Ramos (cell line): ENCODE measurements around the gene CAPN3.

Source experiments
- in situ Hi-C: fragments of 300-500 bp; cut with MboI; formaldehyde crosslinking; loops from one replicate; pipeline ENCODE4 v1.14.3; 2022; ENCODE audit warnings: low sequenced_read_pairs; ENCODE audit not compliant: unreplicated experiment

Gene CAPN3

DNA sequence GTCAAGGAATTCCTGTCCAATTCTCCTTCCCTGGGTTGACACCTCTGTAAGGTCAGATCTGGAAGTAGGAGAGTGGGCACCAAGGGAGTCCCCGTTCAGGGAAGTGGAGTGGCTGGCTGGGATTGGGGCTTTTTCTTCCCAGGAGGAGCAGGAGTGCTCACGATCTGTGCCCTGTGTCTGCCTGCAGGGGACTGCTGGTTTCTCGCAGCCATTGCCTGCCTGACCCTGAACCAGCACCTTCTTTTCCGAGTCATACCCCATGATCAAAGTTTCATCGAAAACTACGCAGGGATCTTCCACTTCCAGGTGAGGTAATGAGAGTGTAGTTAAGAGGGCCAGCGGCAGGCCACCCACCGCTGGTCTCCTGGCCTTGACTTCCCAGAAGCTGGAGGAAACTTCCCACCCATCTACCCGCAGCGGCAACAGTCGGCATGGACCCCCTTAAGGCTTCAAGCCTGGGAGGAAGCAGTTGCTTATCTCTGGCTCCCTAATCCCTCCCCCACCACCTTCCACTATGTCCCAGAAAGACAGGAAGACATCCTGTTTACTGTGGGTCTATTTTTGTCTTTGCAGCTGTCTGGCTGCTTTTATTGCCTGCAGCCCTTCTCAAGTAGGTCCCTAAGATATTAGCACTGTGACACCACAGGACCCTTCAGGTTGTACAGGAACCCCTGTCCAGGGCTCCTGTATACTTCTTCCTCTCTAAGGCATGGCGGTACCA, 26.8 kb downstream of the CAPN3 start:
- in situ Hi-C loops: no loop called here

- in situ Hi-C loops: no loop called here
Measured at GRCh38 chr15:42387603-42388002, 28.3 kb downstream of the CAPN3 start.

GRCh38 chr15:42392309-42393024, 33.2 kb downstream of the CAPN3 start:
- in situ Hi-C loops: no loop called here

DNA sequence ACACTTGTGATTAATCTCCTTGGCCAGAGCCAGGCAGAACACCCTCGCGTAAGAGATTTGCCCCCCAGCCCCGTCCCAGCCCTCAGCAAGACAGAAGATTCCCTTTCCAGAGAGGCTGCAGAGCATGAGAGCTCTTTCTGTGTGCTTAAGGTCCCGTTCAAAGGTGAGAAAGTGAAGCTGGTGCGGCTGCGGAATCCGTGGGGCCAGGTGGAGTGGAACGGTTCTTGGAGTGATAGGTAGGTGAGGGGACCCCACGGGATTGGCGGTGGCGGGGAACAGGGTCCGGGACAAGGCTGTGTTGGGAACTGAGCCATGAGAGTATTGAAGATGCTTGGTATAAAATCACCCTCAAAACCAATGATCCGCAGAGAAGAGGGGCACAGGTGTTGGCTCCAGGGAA, 34.8 kb downstream of the CAPN3 start:
- in situ Hi-C loops: no loop called here

GRCh38 chr15:42395838-42396237, 36.5 kb downstream of the CAPN3 start:
- in situ Hi-C loops: no loop called here

DNA sequence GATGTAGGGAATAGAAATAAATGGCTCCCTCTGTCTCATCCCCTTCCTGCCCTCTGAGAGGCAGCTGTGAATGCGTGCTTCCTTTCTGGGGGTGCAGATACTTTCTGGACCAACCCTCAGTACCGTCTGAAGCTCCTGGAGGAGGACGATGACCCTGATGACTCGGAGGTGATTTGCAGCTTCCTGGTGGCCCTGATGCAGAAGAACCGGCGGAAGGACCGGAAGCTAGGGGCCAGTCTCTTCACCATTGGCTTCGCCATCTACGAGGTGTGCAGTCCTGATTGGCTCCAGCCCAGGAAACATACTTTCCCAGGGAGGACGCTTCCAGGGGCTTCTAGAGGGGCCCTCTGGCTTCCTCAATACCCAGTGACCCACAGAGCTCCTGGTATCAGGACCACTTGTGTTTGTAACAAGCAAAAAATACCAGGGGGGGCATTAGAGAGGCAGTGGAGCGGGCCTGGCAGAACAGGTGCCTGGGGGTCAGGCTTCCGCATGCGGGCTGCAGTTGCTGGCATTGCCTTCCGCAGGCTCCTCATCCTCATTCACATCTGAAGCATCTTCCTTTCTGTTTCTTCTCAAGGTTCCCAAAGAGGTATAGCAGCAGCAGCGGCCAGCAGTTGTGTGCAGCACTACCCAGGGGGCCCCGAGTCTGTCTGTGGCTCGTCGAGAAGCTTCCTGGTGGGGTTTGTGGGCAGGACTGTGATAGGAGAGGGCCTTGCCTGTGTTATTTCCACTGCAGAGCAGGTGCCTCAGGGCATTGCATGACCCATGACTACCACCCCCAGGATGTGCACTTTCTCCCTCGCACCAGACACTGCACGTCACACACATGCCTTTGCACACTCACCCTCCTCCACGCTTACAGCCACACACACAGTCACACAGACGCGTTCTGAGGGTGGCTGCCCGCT, 42.5 kb downstream of the CAPN3 start:
- in situ Hi-C loops: no loop called here

DNA sequence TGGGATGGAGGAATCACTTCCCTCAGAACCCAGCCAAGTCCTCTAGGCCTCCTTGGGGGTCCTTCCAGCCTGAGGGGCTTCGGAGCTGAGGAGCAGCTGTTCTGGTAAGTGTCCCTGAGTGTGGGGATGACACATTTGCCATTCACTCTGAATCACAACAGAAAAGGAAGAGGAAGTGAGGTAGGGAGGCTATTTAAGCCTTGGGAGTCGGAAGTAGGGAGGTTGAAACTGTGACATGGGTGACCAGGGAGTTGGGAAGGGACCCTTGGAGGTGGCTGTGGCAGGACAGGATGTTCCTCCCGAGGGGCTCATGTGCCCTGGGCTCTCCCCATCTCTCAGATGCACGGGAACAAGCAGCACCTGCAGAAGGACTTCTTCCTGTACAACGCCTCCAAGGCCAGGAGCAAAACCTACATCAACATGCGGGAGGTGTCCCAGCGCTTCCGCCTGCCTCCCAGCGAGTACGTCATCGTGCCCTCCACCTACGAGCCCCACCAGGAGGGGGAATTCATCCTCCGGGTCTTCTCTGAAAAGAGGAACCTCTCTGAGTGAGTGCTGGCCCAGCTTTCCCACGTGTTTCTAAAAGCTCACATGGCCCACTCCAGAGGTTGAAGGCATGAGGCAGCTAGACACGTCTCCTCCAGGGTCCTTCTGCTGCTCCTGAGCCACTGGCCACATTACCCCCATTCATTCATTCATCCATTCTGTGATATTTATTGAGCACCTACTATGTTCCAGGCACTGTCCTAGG, 43.3 kb downstream of the CAPN3 start:
- in situ Hi-C loops: no loop called here

DNA sequence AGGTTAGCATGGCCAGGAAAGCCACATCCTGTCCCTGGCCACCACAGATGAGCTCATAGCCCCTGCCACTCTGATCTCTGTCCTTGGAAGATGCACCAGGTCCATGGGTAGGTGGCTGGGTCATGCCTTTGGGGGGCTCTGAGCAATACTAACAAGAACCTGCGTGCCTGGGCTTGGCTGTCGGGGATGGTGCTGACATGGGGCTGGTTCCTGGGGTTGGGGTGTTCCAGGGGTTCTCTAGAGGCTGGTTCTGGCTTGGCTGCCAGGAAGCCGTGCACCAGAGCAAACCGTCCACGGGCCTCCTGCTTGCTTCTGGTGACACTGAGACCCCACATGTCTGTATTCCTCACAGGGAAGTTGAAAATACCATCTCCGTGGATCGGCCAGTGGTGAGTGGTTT, 44.1 kb downstream of the CAPN3 start:
- in situ Hi-C loops: no loop called here

GRCh38 chr15:42404461-42405235, 45.3 kb downstream of the CAPN3 start:
- in situ Hi-C loops: no loop called here

- in situ Hi-C loops: no loop called here
Measured at GRCh38 chr15:42405863-42406482, 46.7 kb downstream of the CAPN3 start.

DNA sequence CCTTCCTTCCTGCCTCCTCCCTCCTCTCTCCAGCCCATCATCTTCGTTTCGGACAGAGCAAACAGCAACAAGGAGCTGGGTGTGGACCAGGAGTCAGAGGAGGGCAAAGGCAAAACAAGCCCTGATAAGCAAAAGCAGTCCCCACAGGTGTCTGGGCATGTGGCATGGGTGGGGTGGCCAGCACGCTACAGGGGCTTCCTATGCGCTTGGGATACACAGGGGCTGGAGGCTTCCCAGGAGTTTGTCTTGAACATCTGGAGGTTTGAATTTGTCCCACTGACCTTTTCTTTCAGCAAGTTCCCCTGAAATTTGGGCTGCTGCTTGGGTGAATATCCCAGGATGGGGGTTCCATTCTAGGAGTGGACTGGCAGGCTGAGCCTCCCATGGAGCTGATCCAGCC, 48.9 kb downstream of the CAPN3 start:
- in situ Hi-C loops: no loop called here

DNA sequence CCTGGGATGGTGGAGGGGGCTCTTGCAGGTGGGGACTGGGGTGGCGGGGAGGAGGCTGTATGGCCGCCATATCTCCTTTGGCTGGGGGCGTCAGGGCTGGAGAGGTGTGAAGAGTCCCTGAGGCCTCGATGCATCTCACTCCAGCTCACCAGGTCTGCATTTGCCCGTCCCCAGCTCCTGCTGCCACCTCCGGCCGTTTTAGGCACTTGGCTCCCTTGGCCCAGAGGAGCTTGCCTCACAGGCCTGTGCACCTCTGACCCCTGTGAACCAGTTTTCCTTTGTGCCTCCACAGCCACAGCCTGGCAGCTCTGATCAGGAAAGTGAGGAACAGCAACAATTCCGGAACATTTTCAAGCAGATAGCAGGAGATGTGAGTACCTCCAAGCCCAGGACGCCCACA, 49.7 kb downstream of the CAPN3 start:
- in situ Hi-C loops: no loop called here

- in situ Hi-C loops: no loop called here
Measured at GRCh38 chr15:42411884-42412283, 52.6 kb downstream of the CAPN3 start.

DNA sequence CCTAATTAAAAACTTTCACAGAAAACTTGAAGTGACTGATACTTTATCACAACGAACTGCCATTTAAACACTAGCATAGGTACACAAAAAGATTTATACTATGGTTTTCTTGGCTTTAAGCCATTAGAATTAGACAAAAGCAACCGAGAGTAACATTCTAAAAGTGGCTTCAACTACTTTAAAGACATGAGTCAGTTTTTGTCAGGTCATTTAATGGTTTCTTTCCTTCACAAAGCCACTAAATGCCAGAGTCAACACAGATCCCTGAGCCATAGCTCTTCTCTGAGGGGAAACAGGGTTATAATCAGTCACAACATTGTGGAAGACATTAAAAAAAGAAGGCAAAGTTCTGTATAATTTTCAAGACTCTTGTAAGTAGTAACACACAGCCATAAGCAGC, 54.6 kb downstream of the CAPN3 start:
- in situ Hi-C loops: no loop called here

DNA sequence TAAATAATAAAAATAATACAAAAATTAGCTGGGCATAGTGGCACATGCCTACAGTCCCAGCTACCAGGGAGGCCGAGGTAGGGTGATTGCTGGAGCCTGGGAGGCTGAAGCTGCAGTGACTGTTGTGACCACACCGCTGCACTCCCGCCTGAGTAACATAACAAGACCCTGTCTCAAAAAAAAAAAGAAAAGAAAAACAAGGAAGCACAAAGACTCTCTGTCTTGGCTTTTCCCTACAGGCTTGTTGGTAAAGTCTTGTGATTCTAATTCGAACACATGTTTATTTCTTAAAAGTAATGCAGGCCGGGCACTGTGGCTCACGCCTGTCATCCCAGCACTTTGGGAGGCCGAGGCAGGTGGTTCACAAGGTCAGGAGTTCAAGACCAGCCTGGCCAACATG, 60.1 kb downstream of the CAPN3 start:
- in situ Hi-C loops: no loop called here

DNA sequence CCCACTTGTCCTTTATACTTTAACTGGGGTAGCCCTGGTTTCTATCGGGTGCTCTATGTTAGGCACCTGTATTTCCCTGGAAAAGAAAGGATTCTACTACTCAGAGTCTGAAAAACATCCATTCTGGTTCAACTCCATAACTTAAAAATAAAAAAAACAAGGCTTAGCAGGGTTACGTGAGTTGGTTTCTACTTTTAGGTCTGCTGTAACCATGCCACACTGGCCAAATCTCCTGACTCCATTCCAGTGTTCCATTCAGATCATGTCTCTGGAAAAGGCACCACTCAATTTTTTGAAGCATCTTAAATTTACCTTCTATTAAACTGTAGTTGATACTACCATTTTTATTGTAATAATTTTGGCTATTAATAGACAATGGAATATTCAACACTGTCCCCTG, 62.1 kb downstream of the CAPN3 start:
- in situ Hi-C loops: no loop called here

DNA sequence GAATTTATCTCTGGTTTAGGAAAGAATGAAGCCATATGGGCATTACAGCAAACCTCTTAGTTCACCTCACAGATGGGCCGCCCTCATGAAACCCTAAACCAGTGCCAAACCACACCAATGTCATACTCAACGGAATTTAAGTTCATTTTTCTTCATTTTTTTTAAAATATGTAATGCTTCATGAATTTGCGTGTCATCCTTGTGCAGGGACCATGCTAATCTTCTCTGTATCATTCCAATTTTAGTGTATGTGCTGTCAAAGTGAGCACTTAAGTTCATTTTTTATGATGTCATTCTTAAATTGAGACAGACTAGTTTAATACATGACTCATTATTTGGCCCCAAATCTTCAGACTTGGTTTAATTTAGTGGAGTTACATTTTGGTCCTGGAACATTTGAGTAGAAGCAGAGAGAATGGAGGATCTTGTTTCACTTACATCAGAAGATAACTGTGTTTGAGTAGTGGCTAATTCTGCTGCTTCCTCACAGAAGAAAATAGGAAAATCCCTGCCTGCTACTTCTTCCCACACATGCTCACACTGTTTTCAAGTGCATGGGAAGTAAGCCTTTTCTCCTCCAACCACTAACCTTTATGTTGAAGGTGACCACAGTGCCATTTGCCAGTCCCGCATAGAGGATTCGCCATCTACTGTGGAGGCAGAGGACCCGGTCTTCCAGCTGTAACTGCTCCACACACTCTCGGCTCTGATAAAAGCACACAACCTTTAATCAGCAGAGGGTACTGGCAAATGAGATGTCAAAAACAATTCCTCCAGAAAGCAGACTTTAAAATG, 68.3 kb downstream of the CAPN3 start:
- in situ Hi-C loops: no loop called here

DNA sequence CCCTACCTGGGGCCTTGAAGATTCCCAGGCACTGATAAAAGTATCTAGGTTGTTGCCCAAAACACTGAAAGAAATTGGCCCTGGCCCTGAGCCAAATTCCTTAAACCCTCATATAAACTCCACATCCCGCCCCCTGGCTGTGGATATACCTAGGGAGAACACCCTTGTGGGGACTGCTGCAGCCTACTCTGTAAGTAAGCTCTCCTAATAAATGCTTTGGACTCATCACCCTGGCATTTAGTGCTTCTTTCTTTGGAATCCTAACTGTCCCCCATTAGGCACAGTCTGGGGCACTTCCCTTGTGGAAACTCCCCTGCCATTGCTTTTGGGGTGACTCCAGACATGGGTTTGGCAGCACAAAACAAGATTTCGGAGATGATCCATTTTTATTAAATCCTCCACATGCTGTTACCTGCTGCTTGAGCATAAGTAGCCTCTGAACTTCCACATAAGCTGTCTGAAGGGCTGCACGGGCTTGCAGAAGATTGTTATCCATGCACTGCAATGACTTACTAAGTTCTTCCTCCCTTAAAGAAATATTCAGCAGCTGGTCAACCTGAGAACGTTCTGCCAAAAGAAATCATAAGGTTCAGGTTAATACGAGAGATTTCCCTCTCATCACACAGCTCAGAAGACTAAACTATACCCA, 85.2 kb downstream of the CAPN3 start:
- in situ Hi-C loops: no loop called here
